Rectal smooth muscle tissue (tissue), 1 donor: ENCODE results near the gene HGFAC.

Experiments used
- H3K27ac ChIP-seq: one replicate; pipeline ENCODE4 v1.7.0; 2013; ENCODE audit warnings: low read depth, low read length, inconsistent platforms
- H3K27me3 ChIP-seq: one replicate; pipeline ENCODE4 v1.7.0; 2013; ENCODE audit warnings: low read length; ENCODE audit not compliant: control insufficient read depth, insufficient read depth
- H3K36me3 ChIP-seq: one replicate; pipeline ENCODE4 v1.7.0; 2013; ENCODE audit warnings: low read length; ENCODE audit not compliant: control insufficient read depth, insufficient read depth
- H3K4me1 ChIP-seq: one replicate; pipeline ENCODE4 v1.7.0; 2013; ENCODE audit warnings: low read length; ENCODE audit not compliant: control insufficient read depth, insufficient read depth
- H3K4me3 ChIP-seq: one replicate; pipeline ENCODE4 v1.7.0; 2013; ENCODE audit warnings: low read length
- H3K9ac ChIP-seq: one replicate; pipeline ENCODE4 v1.7.0; 2013; ENCODE audit warnings: low read length

Gene HGFAC

DNA sequence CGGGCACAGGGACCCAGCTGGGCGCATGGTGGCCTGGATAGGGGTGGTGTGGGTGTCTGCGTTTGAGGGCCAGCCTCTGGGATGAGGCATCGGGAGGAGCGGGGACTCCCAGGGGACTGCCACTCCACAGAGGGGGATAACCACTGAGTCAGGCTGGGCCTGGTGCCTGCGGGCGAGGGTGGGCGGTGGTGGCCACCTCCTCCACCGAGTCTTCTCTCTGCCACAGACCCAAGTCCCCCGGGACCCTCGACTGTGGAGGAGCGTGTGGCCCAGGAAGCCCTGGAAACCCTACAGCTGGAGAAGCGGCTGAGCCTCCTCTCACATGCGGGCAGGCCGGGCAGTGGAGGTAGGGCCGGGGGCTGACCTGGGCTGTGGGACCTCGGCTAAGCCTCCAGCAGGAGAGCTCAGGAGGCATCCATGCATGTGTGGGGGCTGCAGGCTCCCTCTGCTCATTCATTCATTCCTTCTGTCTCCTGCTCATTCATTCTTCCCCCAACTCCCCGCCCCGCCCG, 47.7 kb downstream of the HGFAC start:
- H3K27me3 ChIP-seq: peaks cover 14% of the 10 kb centered on the region
- no peak overlapping the region for H3K4me3 ChIP-seq
- H3K4me1 ChIP-seq: no peaks in the 10 kb centered on the region
- H3K36me3 ChIP-seq: no peaks in the 10 kb centered on the region
- H3K9ac ChIP-seq: no peak overlapping the region
- H3K27ac ChIP-seq: no peak overlapping the region

DNA sequence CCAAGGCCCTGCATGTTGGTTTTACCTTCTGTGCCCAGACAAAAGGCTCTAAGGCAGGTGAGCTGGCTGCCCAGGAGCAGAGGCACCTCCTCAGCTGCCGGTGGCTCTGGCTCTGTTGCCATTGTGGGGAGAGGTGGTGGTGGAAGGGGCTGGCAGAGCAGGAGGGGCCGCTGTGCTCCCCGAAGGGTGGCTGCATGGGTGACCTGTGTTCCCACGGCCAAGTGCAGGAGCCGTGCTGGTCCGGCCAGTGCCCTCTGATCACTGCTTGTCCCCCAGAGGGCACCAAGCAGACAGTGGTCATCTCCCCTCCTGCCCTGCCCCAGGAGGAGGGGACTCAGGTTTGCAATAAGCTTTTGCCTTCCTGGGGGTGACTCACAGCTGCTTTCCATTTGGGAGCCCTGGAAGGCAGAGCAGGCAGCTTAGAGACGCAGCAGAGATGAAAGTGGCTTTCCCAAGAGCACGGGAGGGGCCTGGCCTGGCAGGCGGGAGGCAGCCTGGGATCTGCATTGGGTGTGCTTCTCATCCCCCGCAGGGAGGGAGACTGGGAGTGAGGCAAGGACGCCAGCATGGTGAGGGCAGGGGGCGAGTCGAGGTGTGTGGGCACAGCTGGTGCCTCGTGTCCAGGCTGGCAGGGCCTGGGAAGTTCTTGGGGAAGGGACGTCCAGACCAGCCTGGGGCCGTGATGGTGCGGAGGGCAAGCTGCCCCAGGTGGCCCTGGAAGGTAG, 50.1 kb downstream of the HGFAC start:
- Histone ChIP-seq H3K9ac (no peak overlapping the region), H3K27ac (no peak overlapping the region), H3K36me3 (no peaks in the 10 kb centered on the region), H3K4me3 (no peak overlapping the region), H3K4me1 (no peaks in the 10 kb centered on the region), H3K27me3 (peaks cover 19% of the 10 kb centered on the region)

DNA sequence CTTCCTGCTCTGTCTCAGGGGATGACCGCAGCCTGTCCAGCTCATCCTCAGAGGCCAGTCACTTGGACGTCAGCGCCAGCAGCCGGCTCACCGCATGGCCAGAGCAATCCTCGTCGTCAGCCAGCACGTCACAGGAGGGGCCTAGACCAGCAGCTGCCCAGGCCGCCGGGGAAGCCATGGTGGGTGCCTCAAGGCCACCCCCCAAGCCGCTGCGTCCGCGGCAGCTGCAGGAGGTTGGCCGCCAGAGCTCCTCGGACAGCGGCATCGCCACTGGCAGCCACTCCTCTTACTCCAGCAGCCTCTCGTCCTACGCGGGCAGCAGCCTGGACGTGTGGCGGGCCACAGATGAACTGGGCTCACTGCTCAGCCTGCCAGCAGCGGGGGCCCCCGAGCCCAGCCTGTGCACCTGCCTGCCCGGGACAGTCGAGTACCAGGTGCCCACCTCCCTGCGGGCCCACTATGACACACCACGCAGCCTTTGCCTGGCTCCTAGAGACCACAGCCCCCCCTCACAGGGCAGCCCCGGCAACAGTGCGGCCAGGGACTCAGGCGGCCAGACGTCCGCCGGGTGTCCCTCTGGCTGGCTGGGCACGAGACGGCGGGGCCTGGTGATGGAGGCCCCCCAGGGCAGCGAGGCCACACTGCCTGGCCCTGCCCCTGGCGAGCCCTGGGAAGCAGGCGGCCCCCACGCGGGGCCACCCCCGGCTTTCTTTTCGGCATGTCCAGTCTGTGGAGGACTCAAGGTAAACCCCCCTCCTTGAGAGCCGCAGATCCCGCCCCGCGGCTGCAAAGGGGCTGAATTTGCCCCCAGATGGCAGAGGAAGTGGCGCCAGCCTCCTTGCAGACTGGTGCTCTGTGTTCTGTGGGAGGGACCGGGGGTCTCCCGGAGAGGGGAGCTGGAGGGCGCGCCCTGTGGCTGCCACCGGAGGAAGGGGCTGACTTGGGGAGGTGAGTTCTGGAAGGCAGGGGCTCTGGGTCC, 51.3 kb downstream of the HGFAC start:
- Histone ChIP-seq H3K4me1 (no peaks in the 10 kb centered on the region), H3K27me3 (peaks cover 19% of the 10 kb centered on the region), H3K9ac (no peak overlapping the region), H3K36me3 (no peaks in the 10 kb centered on the region), H3K27ac (no peak overlapping the region), H3K4me3 (no peak overlapping the region)

DNA sequence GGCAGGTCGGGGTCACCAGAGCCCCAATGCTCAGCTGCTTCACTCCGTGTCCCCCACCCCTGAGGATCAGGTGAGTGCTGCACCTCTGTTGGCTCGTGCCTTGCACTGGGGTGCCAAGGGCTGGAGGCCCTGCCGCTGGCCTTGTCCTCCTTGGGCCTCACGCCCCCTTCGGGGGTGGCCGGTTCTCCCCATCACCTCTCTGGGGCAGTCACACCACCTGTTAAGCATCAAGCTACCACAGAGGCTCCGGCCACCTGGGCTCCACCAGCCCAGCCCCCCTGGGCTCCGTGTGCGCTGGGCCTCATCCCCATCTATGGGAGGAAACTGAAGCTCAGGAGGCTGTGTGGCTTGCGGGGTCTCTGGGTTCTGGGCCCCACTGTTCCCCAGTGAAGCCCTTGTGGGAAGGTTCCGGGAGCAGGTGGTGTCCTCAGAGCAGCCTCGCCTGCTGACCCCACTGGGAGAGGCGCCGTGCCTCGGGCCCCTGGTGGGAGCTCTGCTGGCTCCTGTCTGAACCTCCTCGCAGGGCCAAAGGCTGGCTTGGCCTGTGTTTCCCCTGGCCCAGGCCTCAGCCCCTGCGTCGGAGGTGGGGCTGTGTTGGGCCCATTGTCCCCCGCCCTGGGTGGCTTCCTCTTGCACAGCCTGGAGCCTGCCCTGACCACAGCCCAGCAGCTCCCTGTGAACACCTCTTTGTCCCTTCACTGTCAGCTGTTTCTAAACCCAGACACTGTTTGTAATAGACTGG, 52.1 kb downstream of the HGFAC start:
- H3K27me3 ChIP-seq: peaks cover 19% of the 10 kb centered on the region
- H3K9ac ChIP-seq: no peak overlapping the region
- no peaks in the 10 kb centered on the region for H3K36me3 ChIP-seq
- H3K27ac ChIP-seq: no peak overlapping the region
- no peaks in the 10 kb centered on the region for H3K4me1 ChIP-seq
- no peak overlapping the region for H3K4me3 ChIP-seq

DNA sequence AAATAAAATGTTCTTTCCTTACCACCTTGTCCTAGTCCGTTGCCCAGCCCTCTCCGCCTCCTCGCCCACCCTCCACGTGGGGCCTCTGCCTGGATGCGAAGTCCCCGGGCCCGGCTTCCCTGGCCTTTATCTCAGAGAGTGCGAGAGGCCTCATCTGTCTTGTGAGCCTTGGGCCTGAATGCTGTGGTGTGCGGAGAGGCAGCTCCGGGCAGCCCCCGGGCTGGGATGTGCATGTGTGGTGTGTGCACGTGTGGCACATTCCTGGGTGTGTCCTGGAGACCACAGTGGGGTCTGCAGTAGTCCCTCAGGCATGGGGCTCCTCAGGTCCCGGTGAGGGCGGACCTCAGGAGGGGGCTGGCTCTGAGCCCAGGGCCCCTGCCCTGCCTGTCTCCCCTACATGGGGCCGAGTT, 52.7 kb downstream of the HGFAC start:
- Histone ChIP-seq H3K4me1 (no peaks in the 10 kb centered on the region), H3K9ac (no peak overlapping the region), H3K27ac (no peak overlapping the region), H3K27me3 (peaks cover 19% of the 10 kb centered on the region), H3K36me3 (no peaks in the 10 kb centered on the region), H3K4me3 (no peak overlapping the region)

DNA sequence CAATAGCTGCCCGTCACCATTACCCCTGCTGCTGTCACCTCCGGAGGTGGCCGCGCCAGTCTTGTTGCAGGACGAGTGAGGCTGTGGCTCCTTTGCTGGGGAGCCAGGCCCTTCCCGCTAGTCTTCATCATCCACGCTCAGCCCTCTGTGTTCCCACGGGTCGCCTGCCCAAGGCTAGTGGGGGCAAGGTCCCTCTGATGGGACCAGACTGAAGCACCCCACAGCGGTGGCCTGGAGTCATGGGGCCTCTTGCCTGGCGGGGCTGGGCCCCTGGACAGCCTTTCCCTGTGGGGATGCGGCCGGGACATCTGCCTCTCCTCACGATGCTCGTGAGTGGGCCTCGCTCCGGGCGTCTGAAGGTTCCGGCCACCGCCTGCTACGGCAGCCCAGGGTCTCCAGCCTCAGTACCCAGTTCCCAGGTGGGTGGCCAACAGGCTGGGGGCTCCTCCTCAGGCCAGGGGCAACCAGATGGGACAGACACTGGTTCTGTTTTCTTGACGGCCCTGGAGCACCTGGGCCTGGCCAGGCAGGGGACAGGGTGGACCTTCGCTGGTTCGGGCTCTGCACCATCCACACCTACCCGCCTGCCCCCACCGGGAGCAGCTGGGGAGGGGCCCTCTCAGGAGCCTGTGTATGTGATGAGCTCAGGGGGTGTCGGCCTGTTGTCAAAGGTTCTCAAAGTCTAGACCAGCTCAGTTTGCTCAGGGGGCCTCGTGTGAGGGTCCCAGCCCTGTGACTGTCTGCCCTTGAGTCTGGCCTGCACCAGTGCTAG, 53.6 kb downstream of the HGFAC start:
- Histone ChIP-seq H3K27me3 (peaks cover 19% of the 10 kb centered on the region), H3K4me1 (no peaks in the 10 kb centered on the region), H3K36me3 (no peaks in the 10 kb centered on the region), H3K9ac (no peak overlapping the region), H3K4me3 (no peak overlapping the region), H3K27ac (no peak overlapping the region)

DNA sequence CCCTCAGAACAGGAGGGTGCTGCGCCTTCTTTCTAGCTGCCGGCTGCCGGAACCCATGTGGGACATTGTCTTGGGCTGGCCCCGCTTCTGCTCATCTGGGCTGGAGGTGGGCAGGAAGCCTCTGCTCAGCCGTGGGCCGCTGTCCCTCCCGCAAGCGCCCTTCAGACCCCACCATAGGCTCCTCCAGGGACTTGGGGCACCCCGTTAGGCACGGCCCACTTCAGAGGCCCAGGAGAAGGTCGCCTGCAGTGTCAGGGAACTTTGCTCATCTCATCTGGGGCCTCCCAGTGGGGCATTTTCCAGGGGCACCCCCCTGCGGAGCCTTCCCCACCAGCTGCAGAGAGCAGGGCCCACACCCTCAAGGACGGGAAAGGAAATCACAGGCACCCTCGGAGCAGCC, 54.3 kb downstream of the HGFAC start:
- no peak overlapping the region for H3K9ac ChIP-seq
- no peaks in the 10 kb centered on the region for H3K4me1 ChIP-seq
- H3K27me3 ChIP-seq: peaks cover 19% of the 10 kb centered on the region
- H3K27ac ChIP-seq: no peak overlapping the region
- H3K4me3 ChIP-seq: no peak overlapping the region
- no peaks in the 10 kb centered on the region for H3K36me3 ChIP-seq

DNA sequence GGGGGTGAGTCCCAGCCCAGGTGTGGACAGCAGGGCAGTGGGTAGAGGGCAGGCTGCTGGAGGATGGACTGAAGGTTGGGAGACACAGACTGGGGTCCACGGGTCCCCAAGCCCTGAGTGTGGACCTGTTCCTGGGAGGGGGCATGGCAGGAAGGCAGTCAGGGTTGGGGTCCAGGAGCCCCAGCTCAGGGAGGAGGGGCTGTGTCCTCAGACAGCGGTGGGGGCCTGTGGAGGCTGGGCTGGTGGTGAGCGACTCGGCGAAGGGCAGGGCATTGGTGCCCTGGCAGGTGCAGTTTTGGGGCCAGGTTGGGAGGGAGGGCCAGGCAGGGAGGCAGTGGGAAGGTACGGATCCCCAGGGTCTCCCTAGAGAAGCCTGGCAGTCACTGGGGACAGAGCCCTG, 55.3 kb downstream of the HGFAC start:
- Histone ChIP-seq H3K9ac (no peak overlapping the region), H3K4me3 (no peak overlapping the region), H3K27ac (no peak overlapping the region), H3K27me3 (peaks cover 16% of the 10 kb centered on the region), H3K36me3 (no peaks in the 10 kb centered on the region), H3K4me1 (no peaks in the 10 kb centered on the region)

DNA sequence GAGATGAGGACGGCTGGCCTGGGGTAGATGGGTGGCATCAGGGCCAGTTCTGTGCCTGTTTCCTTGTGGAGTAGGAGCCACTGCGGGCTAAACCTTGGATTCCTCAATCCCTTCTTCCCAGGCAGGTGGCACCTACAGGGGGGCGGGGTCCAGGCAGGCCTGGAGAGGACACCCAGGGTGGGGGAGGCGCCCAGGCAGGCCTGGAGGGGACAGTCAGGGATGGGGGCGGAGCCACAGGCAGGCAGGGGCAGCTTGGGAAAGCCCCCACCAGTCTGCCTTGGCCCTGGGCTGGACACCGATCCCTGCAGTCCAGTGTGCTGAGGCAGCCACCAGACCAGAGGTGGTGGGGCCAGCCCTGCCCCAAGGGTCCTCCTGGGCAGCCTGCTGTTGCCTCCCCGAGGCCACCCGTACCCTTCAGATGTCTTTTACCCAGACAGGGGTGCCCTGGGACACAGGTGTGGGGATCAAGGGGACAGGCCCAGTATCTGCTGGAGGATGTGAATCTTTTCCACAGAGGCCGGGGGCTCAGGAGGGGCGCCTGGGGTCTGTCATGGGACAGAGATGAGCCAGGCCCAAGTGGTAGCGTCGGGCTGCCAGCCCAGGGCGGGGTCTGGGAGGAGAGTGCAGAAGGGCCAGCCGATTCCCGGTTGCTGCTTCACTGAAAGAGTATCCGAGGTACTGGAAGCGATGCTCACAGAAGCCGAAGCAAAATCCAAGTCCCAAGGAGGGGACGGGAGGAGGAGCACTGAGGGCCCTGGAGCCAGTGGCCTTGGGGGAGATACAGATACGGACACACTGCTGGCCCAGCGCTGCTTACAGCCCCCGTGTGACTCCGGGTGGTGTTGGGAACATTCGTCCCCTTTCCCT, 56.0 kb downstream of the HGFAC start:
- Histone ChIP-seq H3K27ac (no peak overlapping the region), H3K9ac (no peak overlapping the region), H3K36me3 (no peaks in the 10 kb centered on the region), H3K4me1 (no peaks in the 10 kb centered on the region), H3K4me3 (no peak overlapping the region), H3K27me3 (peaks cover 14% of the 10 kb centered on the region)

DNA sequence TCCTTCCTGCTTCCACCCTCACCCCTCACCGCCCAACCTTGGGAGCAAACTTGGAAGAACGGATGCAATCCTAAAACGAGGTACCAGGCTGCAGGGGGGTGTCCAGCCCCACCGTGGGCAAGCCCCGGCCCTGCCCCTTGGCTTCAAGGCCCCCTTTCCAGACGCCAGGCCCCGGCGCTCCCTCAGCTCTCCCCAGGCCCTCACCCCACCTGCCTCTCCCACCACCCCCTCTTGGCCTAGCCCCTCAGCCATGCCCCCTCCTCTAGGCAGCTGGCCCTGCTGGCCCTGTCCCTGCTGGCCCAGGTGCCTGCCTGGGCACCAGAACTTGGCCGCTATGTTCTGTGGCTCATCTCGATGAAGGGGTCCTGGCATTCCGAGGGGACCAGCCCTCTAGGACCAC, 56.6 kb downstream of the HGFAC start:
- Histone ChIP-seq H3K4me1 (no peaks in the 10 kb centered on the region), H3K27ac (no peak overlapping the region), H3K36me3 (no peaks in the 10 kb centered on the region), H3K4me3 (no peak overlapping the region), H3K9ac (no peak overlapping the region), H3K27me3 (peaks cover 10% of the 10 kb centered on the region)
